G401.6 (cell line): ENCODE results near the gene GRM7.
"Not testable (repeated sequence)": the region's sequence is repeated elsewhere in the genome, so short reads cannot be mapped to it uniquely, and the experiment has no call there.

Experiments
- FAIRE-seq: peaks from 2 replicates; lab custom pipeline; 2012; peaks lifted over from hg19 to GRCh38; lab: Jason Lieb, UNC

Gene GRM7

DNA sequence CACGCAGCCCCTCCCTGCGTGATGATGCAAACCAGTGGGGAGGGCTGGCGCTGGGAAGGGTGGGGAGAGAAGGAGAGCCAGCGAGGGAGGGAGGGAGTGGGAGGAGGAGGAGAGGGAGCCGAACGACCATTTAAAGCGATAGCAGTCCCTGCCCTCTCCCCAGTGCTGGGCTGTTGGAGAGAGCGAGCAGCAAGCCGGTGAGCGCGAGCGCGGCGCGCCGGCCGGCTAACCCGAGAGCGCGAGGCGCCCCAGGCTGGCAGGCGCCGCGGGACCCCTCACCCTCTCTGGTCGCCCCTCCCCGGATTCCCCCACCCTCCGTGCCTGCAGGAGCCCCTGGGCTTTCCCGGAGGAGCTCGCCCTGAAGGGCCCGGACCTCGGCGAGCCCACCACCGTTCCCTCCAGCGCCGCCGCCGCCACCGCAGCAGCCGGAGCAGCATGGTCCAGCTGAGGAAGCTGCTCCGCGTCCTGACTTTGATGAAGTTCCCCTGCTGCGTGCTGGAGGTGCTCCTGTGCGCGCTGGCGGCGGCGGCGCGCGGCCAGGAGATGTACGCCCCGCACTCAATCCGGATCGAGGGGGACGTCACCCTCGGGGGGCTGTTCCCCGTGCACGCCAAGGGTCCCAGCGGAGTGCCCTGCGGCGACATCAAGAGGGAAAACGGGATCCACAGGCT, at the start of gene GRM7:
Gene GRM7 (plus strand): TSS at position 162 of the 671 bp plus-strand sequence.
- no peak for FAIRE-seq

DNA sequence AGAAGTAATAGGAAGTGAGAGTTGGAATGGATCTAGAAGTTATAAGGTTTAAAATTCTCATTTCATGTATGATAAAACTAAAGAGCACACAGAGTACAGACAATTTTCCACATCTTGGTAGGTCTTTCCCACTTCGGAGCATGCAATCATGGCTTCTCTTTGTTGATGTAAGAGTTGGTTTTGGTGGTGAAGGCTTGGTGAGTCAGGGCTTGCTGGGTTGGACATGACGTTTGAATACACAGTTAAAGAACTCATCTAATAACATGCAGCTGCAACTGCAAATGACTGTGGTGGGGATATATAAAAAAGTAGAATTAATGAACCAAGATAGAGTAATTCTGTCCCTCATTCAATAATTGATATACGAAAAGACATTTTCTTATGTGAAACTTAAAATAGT, 39.5 kb upstream of the GRM7 start:
- FAIRE-seq: no peak

DNA sequence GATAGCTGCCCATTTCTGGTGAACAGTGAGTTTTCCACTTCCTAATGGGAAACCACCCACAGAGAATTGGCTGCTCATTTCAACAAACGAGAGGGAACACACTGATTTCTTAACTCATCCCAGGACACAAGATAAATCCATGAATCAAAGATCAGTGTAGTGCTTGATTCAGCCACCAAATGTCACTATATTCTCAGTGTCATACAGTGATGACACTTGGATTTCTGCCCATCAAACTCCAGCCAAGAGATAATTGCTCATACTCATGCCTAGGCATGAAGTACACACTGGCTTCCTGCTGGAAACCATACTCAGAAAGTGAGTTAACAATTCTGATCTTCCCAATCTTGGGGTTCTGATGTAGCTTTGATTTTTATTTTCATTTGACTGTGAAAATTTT, 35.4 kb upstream of the GRM7 start:
- no peak for FAIRE-seq

DNA sequence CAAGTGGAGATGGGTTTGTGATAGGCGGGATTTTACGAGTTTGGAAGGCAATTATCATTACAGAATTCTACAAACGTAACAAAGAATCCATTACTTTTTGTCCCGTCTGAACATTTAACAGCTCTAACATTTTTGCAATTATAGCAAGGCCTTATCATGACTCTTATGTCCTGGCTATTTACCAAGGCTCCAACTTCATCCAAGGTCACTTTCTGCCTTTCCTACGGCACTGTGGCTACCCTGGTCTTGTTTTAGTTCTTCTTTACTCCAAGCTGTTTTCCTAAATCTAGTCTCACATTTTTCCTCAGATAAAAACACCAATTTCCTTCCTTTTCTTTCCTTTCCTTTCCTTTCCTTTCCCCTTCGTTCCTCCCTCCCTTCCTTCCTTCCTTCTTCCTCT, 33.5 kb upstream of the GRM7 start:
- FAIRE-seq: no peak

DNA sequence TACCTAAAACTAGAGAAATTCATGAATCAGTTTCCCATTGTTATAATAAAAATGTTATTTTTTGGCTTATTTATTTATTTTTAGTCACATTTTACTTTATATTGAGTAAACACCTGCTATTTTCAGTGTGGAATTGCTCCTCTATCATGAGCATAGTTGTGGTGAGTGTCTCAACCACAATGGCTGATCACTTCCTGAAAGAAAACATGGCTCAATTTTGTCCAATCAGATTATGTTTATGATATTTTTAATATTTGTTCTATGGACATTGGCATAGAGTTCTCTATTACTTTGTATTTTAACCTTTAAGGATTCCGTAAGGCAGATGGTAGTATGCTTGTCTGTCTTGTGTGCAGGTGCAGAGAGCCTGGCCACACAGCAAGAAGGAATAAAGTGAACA, 16.2 kb upstream of the GRM7 start:
- FAIRE-seq: no peak

DNA sequence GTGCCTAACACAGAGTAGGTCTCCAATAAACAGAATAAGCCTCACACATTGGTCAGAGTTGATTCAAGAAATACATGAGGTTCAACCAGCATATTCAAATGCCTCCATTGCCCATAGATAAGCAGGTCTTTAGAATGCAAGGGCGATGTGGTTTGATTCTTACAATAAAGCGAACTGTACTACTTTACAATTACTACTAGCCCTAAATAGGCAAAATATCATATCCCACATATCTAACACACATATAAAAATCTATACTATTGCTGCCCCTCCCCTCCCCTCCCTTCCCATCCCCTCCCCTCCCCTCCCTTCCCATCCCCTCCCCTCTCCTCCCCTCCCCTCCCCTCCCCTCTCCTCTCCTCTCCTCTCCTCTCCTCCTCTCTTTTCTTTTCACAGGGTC, 6.7 kb upstream of the GRM7 start:
- no peak for FAIRE-seq

DNA sequence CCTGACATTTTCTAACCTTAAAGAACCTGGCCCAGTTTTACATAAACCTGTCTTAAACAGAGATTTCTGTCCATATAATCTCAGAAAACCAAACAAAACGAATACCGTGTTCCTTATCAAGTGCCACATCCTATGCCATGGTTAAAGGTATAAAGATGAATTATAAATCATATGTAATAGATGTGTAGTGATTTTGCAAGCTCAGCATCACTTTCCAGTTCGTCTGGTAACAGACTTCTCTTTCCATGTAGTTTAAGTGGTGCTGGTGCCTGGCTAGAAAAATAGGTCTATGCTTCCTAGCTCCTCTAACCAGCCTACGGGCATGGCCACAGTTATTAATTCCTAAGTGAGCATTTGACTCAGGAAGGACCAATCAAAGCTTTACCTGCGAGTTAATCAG, 3.4 kb upstream of the GRM7 start:
- FAIRE-seq: no peak

DNA sequence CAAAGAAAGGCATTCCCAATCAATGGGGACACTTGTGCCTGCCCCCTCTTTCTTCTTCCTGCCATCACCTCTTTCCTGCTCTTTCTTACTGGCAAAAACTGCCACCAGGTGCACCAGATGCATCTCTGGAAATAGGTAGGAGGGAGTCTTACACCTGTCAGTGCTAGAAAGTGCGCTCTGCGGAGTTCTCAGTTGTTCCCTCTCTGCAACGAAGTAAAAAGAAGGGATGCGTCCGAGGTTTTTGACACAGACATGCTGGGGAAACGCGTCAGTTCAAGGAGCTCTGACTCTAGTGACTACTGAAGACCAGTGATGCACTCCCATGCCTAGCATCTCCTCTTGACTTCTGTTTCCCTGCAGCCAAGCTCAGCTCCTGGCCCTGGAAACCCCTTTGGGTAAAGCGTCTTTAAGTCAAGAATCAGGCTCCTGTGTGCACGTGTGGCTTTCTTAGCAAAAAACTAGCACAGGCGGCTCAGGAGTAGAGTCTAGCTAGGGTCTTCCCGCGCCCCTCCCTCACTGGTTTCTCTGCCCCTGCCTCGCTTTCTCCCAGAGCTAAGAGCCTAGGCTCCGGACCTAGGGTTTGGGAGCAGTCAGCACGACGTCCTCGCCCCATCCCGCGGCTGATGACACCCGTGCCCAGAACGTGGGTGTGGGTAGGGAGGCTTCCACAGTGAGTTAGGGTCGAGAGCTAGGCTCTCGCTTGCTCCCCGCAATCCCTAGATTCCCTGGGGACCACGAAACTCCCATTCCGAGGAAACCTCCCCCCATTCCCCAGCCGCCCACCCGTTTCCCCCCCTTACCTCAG, 564 bp upstream of the GRM7 start:
- FAIRE-seq: no peak

DNA sequence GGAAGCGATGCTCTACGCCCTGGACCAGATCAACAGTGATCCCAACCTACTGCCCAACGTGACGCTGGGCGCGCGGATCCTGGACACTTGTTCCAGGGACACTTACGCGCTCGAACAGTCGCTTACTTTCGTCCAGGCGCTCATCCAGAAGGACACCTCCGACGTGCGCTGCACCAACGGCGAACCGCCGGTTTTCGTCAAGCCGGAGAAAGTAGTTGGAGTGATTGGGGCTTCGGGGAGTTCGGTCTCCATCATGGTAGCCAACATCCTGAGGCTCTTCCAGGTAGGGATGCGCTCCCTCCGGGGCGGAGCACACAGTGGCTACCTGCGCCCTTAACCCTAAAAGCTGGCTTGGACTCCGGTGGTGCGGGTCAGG, 698 bp downstream of the GRM7 start:
- no peak for FAIRE-seq

DNA sequence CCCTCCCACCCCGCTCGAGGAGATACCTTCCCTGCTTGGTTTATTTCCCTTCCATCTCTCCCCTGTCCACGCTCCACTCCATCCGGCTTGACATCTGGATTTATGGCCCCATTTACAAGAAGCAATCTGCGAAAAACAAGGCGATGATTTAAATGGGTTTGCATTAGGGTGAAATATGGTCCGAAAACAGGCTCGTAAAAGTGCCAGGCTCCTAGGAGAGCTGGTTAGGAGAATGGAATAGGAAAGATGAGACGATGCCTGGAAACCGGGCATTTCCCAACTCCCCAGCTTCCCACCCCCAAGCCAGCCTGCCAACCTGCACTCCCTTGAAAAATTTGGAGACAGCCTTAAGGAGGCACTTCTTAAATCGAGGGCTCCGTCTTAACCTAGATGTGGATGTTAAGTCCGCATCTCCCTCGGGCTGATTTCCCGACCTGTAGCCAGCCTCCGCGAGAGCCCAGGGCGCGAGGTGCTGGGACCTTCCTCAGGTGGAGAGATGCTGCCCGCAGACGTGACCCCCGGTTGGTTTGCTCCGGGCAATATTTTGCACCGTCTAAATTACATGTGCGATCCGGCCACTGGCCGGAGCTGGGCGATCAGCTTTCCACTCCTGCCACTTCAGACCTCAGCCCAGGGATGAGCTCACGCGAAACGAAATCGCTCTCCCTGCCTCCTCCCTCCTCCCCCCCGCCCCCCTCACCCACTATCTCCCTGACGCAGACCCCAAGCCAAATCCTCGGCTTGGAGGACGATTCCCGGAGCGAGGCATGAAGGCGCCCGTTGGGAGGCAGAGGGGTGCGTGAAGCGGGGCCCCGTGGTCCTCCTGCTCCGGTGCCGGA, 1.3 kb downstream of the GRM7 start:
- FAIRE-seq: no peak

DNA sequence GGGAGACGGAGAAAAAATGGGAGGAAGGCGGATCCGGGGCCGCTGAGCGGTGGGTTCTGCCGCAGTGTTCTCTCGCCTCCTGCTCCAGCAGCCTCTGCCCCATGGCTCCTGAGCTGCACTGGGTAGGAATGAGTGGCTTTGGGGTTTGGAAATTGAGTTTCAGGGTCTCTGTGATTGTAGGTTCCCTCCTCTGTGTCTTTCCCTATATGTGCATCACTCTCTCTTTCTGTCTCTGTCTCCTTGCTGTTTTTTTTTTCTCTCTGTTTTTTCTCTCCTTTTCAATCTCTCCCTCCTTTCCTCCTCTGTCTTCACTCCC, 1.9 kb downstream of the GRM7 start:
- no peak for FAIRE-seq

DNA sequence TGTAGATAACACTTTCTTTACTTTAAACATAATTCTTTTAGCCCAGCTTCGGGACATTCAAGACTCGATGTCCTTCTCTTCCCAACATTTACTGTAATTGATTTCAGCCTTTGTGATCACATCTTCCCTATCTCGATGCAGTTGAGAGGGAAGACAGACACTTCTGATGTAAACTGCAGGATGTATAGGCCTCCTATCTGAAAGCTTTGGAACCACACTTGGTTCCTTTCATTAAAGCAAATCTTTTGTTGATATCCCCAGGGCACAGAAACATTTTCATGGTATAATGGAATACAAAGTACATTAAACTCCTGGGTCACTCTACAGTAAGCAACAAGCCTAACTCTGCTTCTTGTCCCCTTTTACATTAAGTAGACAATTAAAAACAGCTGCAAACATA, 6.4 kb downstream of the GRM7 start:
- no peak for FAIRE-seq

DNA sequence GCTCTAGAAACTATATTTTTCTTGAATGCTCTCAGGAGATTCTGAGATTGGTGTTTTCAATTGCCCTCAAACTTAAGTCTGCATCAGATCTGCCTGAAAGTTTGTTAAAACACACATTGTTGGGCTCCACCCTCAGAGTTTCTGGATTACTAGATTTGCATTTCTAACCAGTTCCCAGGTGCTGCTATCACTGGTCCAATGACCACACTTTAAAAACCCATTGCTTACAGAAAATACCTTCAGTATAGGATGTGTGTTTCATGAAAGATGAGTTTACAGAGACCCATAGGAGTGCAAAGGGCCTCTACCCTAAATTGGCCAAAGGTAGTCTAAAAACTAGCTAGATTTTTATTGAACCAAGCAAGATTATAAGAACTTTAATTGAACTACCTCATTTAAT, 17.8 kb downstream of the GRM7 start:
- no peak for FAIRE-seq

DNA sequence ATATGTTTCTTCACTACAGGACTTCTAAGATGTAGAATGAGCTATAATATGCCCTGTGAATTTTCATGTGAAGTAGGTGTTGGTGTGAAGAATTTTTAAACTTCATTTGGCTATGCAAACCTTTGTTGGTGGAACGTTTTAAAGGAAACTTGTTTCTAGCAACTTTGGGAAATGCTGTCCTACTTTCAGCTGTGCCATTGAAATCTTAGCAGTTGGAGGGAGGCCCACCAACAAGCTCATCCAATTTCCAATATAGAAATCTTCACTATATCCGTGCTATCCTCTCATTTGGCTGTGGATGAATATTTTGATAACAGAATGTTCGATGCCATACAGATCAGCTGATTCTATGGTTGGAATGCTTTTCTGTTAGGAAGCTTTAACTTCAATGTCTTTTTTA, 51.3 kb downstream of the GRM7 start:
- no peak for FAIRE-seq

DNA sequence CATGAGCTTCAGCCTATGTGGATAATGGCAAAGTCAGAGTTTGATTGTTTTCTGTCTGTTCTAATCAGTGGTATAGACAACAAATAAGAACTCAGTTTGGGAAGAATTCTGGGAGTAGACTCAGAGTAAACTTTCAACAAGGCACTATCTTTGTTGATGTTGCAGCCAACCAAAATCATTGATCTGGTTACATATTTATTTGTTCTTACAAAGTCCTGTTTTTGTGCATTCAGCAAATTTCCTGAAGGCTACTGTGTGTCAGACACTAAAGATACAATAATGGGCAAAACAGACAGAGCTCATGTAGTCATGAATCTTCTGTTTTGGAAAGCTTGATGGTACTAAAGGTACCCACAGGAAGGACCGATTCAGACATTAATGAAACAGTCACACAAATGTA, 55.0 kb downstream of the GRM7 start:
- FAIRE-seq: no peak

DNA sequence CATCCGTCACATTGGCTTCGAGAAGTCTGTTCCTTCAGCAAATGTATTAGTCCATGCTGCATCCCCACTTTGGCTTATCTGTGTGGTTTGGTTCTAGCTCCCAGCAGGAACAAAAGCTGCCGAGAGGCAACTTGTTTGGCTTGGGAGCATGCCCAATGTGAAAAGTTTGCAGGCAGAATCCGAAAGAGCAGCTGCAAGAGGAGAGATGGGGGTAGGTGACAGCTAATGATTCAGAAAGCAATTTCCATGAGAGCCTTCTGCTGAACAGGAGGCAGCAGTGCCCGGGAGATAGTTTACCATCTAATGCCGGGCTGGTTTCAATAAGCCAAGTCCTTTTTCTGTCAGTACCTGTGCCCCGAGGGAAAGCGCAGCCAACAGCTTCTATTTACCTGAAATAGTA, 60.2 kb downstream of the GRM7 start:
- FAIRE-seq: no peak

DNA sequence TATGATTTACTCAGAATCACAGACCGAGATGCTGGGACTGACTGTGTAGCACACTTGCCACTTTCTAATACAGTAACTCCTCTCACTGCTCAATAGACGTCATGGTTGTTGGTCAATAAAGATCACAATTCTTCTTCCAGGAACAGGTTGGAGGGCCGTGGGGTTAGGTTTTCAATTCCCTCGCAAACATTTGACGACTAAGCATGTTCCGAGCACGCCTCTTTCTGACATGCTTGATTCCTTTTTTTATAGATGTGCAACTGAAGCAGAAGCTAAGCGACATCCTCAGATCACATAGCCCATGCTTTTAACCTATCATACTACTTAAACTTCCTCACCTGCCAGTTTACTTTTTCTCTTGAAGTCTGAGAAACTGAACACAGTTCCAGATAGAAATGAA, 61.0 kb downstream of the GRM7 start:
- FAIRE-seq: no peak

DNA sequence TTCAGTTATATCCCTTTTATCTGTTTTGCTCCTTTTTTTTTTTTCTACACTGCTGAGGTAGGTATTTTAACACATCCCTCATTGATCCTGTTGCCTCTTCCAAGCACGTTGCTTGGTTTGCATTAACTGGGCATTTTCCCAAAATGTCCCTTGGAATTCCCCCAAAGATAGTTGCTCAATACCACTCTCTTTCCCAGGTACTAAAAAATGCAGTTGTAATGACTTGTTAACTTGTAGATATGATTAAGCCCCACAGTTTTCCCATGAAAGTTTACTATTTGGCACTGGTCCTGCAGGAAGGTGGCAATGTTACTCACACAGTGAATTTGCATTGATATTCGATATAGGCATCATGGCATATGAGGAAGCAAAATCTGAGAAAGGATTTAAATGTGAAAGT, 67.1 kb downstream of the GRM7 start:
- no peak for FAIRE-seq

DNA sequence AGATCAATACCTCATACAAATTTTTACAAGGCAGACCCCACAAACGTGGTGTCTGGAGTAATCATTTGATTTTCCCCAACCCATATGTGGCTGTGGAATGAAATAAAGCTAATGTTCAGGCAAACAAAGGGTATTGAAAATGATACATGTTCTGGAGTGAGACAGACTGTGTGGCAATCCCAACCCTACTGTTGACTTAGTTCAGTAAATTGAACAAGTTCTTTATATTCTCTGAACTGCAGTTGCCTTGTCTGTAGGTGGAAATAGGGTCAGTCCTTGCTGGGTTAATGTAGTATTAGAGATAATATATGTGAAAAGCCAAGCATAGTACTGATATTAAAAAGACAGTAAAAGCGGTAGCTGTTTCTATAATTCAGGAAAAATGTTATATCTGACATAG, 69.0 kb downstream of the GRM7 start:
- no peak for FAIRE-seq

DNA sequence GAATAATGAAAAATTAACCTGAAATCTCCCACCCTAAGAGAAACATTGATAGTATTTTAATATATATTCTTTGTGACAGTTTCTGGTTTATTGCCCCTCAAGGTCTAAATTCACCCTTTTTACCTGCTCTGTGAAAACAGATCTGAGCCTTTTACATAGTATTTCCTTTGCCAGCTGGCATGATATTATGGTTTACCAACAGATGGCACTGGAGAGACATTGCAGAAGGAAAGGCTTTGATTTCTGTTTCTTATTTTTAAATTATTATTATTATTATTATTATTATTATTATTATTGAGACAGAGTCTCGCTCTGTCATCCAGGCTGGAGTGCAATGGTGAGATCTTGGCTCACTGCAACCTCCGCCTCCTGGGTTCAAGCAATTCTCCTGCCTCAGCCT, 74.5 kb downstream of the GRM7 start:
- FAIRE-seq: not testable (repeated sequence)

DNA sequence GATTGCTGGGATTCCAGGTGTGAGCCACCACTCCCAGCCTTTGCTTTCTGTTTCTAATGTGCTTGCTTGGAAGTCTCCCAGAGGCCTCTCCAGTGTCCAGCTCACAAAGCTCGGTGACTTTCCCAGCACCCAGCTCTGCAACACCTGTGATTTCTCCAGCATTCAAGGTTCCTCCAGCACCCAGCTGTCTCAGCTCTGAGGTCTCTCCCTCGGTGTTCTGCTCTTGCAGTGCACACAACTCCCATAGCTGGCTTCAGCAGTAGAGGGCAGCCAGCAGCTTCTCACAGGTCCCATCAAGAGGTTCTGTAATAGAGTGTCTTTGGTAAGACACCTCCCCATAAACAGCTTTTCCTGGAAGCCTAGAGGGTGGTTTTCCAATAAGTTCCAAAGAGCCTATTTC, 75.1 kb downstream of the GRM7 start:
- no peak for FAIRE-seq

DNA sequence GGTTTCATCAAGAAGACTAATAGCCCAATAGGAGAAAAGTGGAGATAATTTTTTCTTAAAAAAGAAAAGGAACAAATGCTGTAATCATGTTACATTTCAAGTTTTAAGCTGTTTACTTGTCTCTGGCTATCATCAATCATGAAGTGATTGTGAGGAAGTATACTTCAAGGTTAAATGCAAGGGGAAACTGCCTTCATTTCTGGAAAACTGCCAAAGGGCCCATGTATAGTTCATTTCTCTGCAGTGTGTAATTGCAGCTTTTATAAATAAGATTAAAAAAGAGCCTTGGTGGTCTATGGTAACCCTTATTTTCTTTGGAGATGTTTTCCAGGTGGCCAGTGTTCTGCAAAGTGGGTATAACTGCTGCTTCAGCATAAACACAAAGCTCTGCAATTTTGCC, 101.9 kb downstream of the GRM7 start:
- no peak for FAIRE-seq

DNA sequence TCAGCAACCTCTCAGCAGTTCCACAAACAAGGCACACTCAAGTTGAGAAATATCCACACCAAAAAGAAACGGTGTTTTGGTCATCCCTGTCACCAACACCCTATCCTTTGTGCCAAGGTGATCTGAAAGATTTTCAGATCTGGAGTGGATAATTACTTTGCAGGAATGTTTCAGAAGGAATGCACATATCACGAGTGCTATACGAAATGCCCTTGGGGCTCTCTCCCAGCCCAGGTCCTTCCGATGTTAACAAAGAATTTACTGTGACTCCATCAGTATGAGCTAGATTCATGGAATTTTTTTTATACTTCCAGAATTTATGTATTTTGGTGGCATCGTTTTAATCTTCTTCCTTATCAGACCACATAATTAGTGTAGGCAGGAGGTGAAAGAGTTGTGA, 105.0 kb downstream of the GRM7 start:
- FAIRE-seq: no peak

DNA sequence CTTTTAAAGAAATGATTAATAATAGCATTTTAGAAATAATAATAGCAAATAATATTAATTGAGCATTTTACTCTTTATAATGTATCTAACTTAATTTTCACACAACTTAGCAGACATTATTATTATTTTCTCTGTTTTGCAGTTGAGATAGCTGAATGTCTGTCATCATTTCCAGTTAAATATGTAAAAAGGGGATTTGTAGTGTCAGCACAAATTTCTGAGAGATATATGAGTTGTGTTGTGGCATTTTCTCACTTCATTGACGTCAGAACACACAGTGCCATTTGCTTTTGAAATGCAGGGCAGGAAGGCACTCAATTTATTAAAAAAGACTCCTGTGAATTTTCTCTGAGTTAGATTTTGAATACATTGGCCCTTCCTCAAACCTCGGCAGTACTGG, 111.0 kb downstream of the GRM7 start:
- FAIRE-seq: no peak
